IMR-90 (cell line): ENCODE results near the gene PRLR. TPM values are rescaled to one million over a fixed set of nuclear protein-coding genes. Genes with fewer than 3 reads are reported as not detected.

Source experiments
- ATAC-seq: fragments of 200-7000 bp; cut with Tn5 transposase; 2 replicates; pipeline ENCODE4 v1.9.1; 2020; ENCODE audit warnings: low read depth, mild to moderate bottlenecking, moderate library complexity
- BruUV-seq: library from RNA; stranded (reverse); fragments of 400-500 nt; replicated peaks from 2 replicates; lab custom pipeline; 2021; lab: Mats Ljungman, UMichigan
- CTCF ChIA-PET: fragments of 300-600 bp; formaldehyde crosslinking; extraction: SDS; loops from one replicate; lab custom pipeline; 2021; ENCODE audit warnings: antibody characterized with exemption; lab: Yijun Ruan, JAX
- POLR2A ChIA-PET: fragments of 300-600 bp; sonication (Branson Sonifier 250); formaldehyde crosslinking; loops from one replicate; lab custom pipeline; 2022; ENCODE audit warnings: antibody characterized with exemption; ENCODE audit not compliant: unreplicated experiment; lab: Charles Lee
- DNase-seq: peaks from one replicate; pipeline ENCODE4 v3.0.0; 2013
- H2AFZ ChIP-seq: replicated peaks from 2 replicates; pipeline ENCODE3; 2013; ENCODE audit warnings: low read length, mild to moderate bottlenecking; ENCODE audit not compliant: poor library complexity
- H2AK5ac ChIP-seq: 2 replicates; pipeline ENCODE4 v1.6.1; 2013; ENCODE audit warnings: low read depth, low read length, inconsistent platforms
- H2AK9ac ChIP-seq: replicated peaks from 2 replicates; pipeline ENCODE3; 2013; ENCODE audit warnings: mild to moderate bottlenecking, low read depth, low read length, moderate library complexity; ENCODE audit not compliant: poor library complexity
- H2BK120ac ChIP-seq: 2 replicates; pipeline ENCODE4 v1.6.1; 2013; ENCODE audit warnings: low read depth, low read length, inconsistent platforms
- H2BK15ac ChIP-seq: 3 replicates; pipeline ENCODE4 v1.6.1; 2013; ENCODE audit warnings: low read depth, low read length, inconsistent platforms
- H2BK20ac ChIP-seq: 2 replicates; pipeline ENCODE4 v1.6.1; 2013; ENCODE audit warnings: low read depth, mild to moderate bottlenecking, inconsistent platforms, low read length, moderate library complexity
- H2BK5ac ChIP-seq: 2 replicates; pipeline ENCODE4 v1.6.1; 2013; ENCODE audit warnings: mild to moderate bottlenecking, low read depth, low read length, inconsistent platforms; ENCODE audit not compliant: poor library complexity, severe bottlenecking
- H3K14ac ChIP-seq: replicated peaks from 2 replicates; pipeline ENCODE4 v1.6.1; 2013; ENCODE audit warnings: low read depth, low read length, inconsistent platforms
- H3K18ac ChIP-seq: 2 replicates; pipeline ENCODE4 v1.6.1; 2013; ENCODE audit warnings: low read depth, low read length, control low read depth
- H3K23ac ChIP-seq: 2 replicates; pipeline ENCODE4 v1.6.1; 2013; ENCODE audit warnings: low read depth, low read length, inconsistent platforms
- H3K27ac ChIP-seq: 2 replicates; pipeline ENCODE4 v1.5.1; 2013; ENCODE audit warnings: mild to moderate bottlenecking, control low read depth, low read length; ENCODE audit not compliant: insufficient read depth
- H3K27me3 ChIP-seq: 2 replicates; pipeline ENCODE4 v1.6.1; 2013; ENCODE audit warnings: low read length; ENCODE audit not compliant: control insufficient read depth, insufficient read depth
- H3K36me3 ChIP-seq: 2 replicates; pipeline ENCODE4 v1.6.1; 2013; ENCODE audit warnings: low read length, mixed read lengths; ENCODE audit not compliant: control insufficient read depth, insufficient read depth
- H3K4ac ChIP-seq: 2 replicates; pipeline ENCODE4 v1.6.1; 2013; ENCODE audit warnings: low read depth, low read length, inconsistent platforms
- H3K4me1 ChIP-seq: 2 replicates; pipeline ENCODE4 v1.6.1; 2013; ENCODE audit warnings: low read length, mixed read lengths; ENCODE audit not compliant: control insufficient read depth, insufficient read depth
- H3K4me2 ChIP-seq: 2 replicates; pipeline ENCODE4 v1.6.1; 2013; ENCODE audit warnings: low read depth, mild to moderate bottlenecking, control low read depth, low read length, moderate library complexity
- H3K4me3 ChIP-seq: 2 replicates; pipeline ENCODE4 v1.5.1; 2013; ENCODE audit warnings: low read depth, mild to moderate bottlenecking, control low read depth, low read length, moderate library complexity; ENCODE audit not compliant: insufficient read depth
- H3K56ac ChIP-seq: 2 replicates; pipeline ENCODE4 v1.6.1; 2013; ENCODE audit warnings: low read length, inconsistent platforms; ENCODE audit not compliant: insufficient read depth; ENCODE audit errors: extremely low read depth
- H3K79me1 ChIP-seq, 2 experiments: 2 replicates each; pipeline ENCODE4 v1.6.1; 2013; ENCODE audit warnings: low read length in 2 of 2, inconsistent platforms in 1 of 2, low read depth in 1 of 2
- H3K9ac ChIP-seq: 2 replicates; pipeline ENCODE4 v1.6.1; 2013; ENCODE audit warnings: low read depth, low read length, control low read depth
- H3K9me1 ChIP-seq: 2 replicates; pipeline ENCODE4 v1.6.1; 2013; ENCODE audit warnings: low read length, inconsistent platforms; ENCODE audit not compliant: insufficient read depth
- H3K9me3 ChIP-seq: 2 replicates; pipeline ENCODE4 v1.6.1; 2013; ENCODE audit warnings: low read length; ENCODE audit not compliant: control insufficient read depth, insufficient read depth
- H4K20me1 ChIP-seq: 2 replicates; pipeline ENCODE4 v1.6.1; 2013; ENCODE audit warnings: low read length, inconsistent platforms; ENCODE audit not compliant: insufficient read depth
- H4K5ac ChIP-seq: 2 replicates; pipeline ENCODE4 v1.6.1; 2013; ENCODE audit warnings: mild to moderate bottlenecking, low read depth, low read length, control low read depth
- H4K8ac ChIP-seq, 2 experiments: 2 replicates each; pipeline ENCODE4 v1.6.1; 2013; ENCODE audit warnings: low read depth in 2 of 2, low read length in 2 of 2, control low read depth in 1 of 2, inconsistent platforms in 1 of 2
- H4K91ac ChIP-seq: 2 replicates; pipeline ENCODE4 v1.6.1; 2013; ENCODE audit warnings: low read depth, low read length, inconsistent platforms; ENCODE audit not compliant: insufficient read depth
- BHLHE40 ChIP-seq: fragments of 150-350 bp; IDR thresholded peaks from 2 replicates; pipeline ENCODE4 v1.6.1; 2016; ENCODE audit warnings: mild to moderate bottlenecking, low read depth, low read length
- CEBPB ChIP-seq: IDR thresholded peaks from 2 replicates; pipeline ENCODE4 v1.6.1; 2012; ENCODE audit warnings: low read depth, low read length, improper control_type of control experiment
- CHD1 ChIP-seq: IDR thresholded peaks from 2 replicates; pipeline ENCODE4 v1.6.1; 2012; ENCODE audit warnings: low read depth, low read length, improper control_type of control experiment
- FOS ChIP-seq: fragments of 150-350 bp; IDR thresholded peaks from 2 replicates; pipeline ENCODE4 v1.6.1; 2016; ENCODE audit warnings: low read depth, low read length
- MAFK ChIP-seq: IDR thresholded peaks from 2 replicates; pipeline ENCODE4 v1.6.1; 2012; ENCODE audit warnings: low read depth, low read length, improper control_type of control experiment
- MAZ ChIP-seq: IDR thresholded peaks from 2 replicates; pipeline ENCODE4 v1.6.1; 2012; ENCODE audit warnings: low read depth, mild to moderate bottlenecking, low read length, improper control_type of control experiment, moderate library complexity, borderline replicate concordance
- MXI1 ChIP-seq: IDR thresholded peaks from 2 replicates; pipeline ENCODE4 v1.6.1; 2012; ENCODE audit warnings: low read depth, mild to moderate bottlenecking, low read length, moderate library complexity, borderline replicate concordance
- NFE2L2 ChIP-seq: fragments of 150-350 bp; IDR thresholded peaks from 2 replicates; pipeline ENCODE4 v1.6.1; 2016; ENCODE audit warnings: low read depth, mild to moderate bottlenecking, low read length
- POLR2A ChIP-seq: IDR thresholded peaks from 2 replicates; pipeline ENCODE4 v1.6.1; 2012; ENCODE audit warnings: mild to moderate bottlenecking, low read depth, low read length
- RAD21 ChIP-seq: IDR thresholded peaks from 2 replicates; pipeline ENCODE4 v1.6.1; 2012; ENCODE audit warnings: low read length, improper control_type of control experiment
- RCOR1 ChIP-seq: IDR thresholded peaks from 2 replicates; pipeline ENCODE4 v1.6.1; 2012; ENCODE audit warnings: mild to moderate bottlenecking, low read length, improper control_type of control experiment; ENCODE audit not compliant: insufficient replicate concordance
- RFX5 ChIP-seq: IDR thresholded peaks from 2 replicates; pipeline ENCODE4 v1.8.0; 2012; ENCODE audit warnings: low read depth, mild to moderate bottlenecking, low read length, moderate library complexity
- SMC3 ChIP-seq: fragments of 150-350 bp; IDR thresholded peaks from 2 replicates; pipeline ENCODE4 v1.6.1; 2016; ENCODE audit warnings: low read depth, mild to moderate bottlenecking, antibody characterized with exemption, low read length, moderate library complexity
- USF2 ChIP-seq: fragments of 150-350 bp; IDR thresholded peaks from 2 replicates; pipeline ENCODE4 v1.6.1; 2017; ENCODE audit warnings: mild to moderate bottlenecking, antibody characterized with exemption, low read length, low read depth
- WGBS, 2 experiments: methylation state at CpG; one replicate each; pipeline versions ENCODE4 v1.1.5 to v1.1.7; 2013; ENCODE audit warnings: missing lambda C conversion rate in 2 of 2; ENCODE audit not compliant: insufficient read length in 1 of 2; ENCODE audit errors: extremely low coverage in 2 of 2; 5-methylcytosine and 5-hydroxymethylcytosine counted together
- dilution Hi-C: fragments of 300-500 bp; cut with HindIII; formaldehyde crosslinking; loops from one replicate; pipeline ENCODE4 v1.14.3; 2018; ENCODE audit warnings: low sequenced_read_pairs; ENCODE audit not compliant: unreplicated experiment
- in situ Hi-C: fragments of 300-500 bp; cut with MboI; formaldehyde crosslinking; loops from 3 replicates; pipeline ENCODE4 v1.14.3; 2019; ENCODE audit warnings: low sequenced_read_pairs, inconsistent platforms, mixed read lengths
- intact Hi-C: fragments of 100-400 bp; cut with micrococcal nuclease; formaldehyde crosslinking; loops from 2 replicates; pipeline ENCODE4 v1.10.0; 2022
- polyA plus RNA-seq, 3 experiments: library from polyadenylated mRNA; depleted of rRNA; stranded (reverse); fragments of >200 nt; gene quantifications; 2 replicates each; pipeline ENCODE4 v1.2.3, GENCODE V29; 2012; ENCODE audit warnings: low replicate concordance in 1 of 3
- total RNA-seq: library from RNA; depleted of rRNA; stranded (reverse); fragments of >200 nt; gene quantifications from 2 replicates; pipeline ENCODE4 v1.2.3, GENCODE V29; 2012
- TF ChIP-seq, protein P1 (sequence below): conservative IDR thresholded peaks from 2 replicates; pipeline ENCODE4 v1.5.1; 2012; ENCODE audit warnings: mild to moderate bottlenecking, low read depth, low read length, improper control_type of control experiment
- TF ChIP-seq, protein P2 (sequence below): fragments of 150-350 bp; IDR thresholded peaks from 2 replicates; pipeline ENCODE4 v1.6.1; 2016; ENCODE audit warnings: low read depth, mild to moderate bottlenecking, low read length, moderate library complexity, borderline replicate concordance

The PRLR gene
- total and polyA plus RNA-seq, 2 of the 4 experiments (the other 2 are of a cell fraction), result 0.24 to 0.54 TPM

DNA sequence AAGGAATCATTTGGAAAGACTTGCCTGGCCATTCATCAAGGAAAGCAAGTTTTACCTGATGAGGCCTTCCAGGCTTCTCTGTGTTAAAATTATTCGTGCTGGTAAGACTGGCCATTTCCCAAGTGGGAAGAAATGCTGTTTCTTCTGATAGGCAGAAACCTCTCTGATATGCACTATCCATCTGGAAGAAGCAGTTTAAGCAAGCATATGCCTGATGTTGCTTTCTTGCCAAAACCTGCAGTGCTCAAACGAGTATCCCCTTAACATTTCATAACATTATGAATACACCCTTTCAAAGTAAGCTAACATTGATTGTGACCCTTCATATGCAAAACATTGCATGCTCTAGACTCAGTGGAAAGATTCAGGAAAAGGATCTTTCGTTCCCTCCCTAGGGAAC, 36.0 kb upstream of the PRLR start:
- Histone ChIP-seq H2BK20ac (no peak overlapping the region), H3K4me3 (no peak overlapping the region), H4K5ac (no peak overlapping the region), H3K9ac (no peak overlapping the region), H2BK120ac (no peak overlapping the region), H3K4me2 (no peak overlapping the region), H3K18ac (no peak overlapping the region), H3K4me1 (no peaks in the 10 kb centered on the region), H3K14ac (no peak overlapping the region), H2AFZ (no peak overlapping the region), H4K91ac (no peak overlapping the region), H2BK15ac (no peak overlapping the region), H3K27me3 (no peaks in the 10 kb centered on the region), H3K9me3 (no peaks in the 10 kb centered on the region), H3K36me3 (no peaks in the 10 kb centered on the region), H3K9me1 (no peaks in the 10 kb centered on the region), H3K56ac (no peak overlapping the region), H3K27ac (no peak overlapping the region), H2AK9ac (no peak overlapping the region), H4K20me1 (no peaks in the 10 kb centered on the region), H3K23ac (no peak overlapping the region), H3K79me1 (no peaks in the 10 kb centered on the region), H2BK5ac (no peak overlapping the region), H3K4ac (no peak overlapping the region), H2AK5ac (no peak overlapping the region), H4K8ac (no peak overlapping the region)
- TF ChIP-seq CEBPB (no peak), RFX5 (no peak), MAFK (no peak), RCOR1 (no peak), FOS (no peak), MAZ (no peak), USF2 (no peak), BHLHE40 (no peak), MXI1 (no peak), SMC3 (no peak), NFE2L2 (no peak), CHD1 (no peak), RAD21 (no peak), POLR2A (no peak)
- TF ChIP-seq, protein P1, sequence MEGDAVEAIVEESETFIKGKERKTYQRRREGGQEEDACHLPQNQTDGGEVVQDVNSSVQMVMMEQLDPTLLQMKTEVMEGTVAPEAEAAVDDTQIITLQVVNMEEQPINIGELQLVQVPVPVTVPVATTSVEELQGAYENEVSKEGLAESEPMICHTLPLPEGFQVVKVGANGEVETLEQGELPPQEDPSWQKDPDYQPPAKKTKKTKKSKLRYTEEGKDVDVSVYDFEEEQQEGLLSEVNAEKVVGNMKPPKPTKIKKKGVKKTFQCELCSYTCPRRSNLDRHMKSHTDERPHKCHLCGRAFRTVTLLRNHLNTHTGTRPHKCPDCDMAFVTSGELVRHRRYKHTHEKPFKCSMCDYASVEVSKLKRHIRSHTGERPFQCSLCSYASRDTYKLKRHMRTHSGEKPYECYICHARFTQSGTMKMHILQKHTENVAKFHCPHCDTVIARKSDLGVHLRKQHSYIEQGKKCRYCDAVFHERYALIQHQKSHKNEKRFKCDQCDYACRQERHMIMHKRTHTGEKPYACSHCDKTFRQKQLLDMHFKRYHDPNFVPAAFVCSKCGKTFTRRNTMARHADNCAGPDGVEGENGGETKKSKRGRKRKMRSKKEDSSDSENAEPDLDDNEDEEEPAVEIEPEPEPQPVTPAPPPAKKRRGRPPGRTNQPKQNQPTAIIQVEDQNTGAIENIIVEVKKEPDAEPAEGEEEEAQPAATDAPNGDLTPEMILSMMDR, result no peak
- TF ChIP-seq, protein P2, sequence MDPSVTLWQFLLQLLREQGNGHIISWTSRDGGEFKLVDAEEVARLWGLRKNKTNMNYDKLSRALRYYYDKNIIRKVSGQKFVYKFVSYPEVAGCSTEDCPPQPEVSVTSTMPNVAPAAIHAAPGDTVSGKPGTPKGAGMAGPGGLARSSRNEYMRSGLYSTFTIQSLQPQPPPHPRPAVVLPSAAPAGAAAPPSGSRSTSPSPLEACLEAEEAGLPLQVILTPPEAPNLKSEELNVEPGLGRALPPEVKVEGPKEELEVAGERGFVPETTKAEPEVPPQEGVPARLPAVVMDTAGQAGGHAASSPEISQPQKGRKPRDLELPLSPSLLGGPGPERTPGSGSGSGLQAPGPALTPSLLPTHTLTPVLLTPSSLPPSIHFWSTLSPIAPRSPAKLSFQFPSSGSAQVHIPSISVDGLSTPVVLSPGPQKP, result no peak
- no peak for ATAC-seq
- no peak for DNase-seq
- ChIA-PET CTCF (no interaction called here), POLR2A (no interaction called here)
- in situ Hi-C loops, result no loop called here
- dilution Hi-C loops, result no loop called here
- BruUV-seq, result no TSS peak
- WGBS, 2 experiments, result 0% methylated on average over 1 of the region's 3 CpGs; no CpG with 5 or more reads in 1 of the 2 experiments
- intact Hi-C loops, result no loop called here
